SU-DHL-6 (cell line): ENCODE data around the gene PTRH1.

Experiments used
- H2AFZ ChIP-seq: fragments of 200-600 bp; sonication (generic); 2 replicates; pipeline ENCODE4 v1.6.1; 2014; ENCODE audit warnings: low read depth, mild to moderate bottlenecking, moderate library complexity, mixed read lengths, antibody characterized with exemption, low read length; ENCODE audit not compliant: severe bottlenecking
- H3F3A ChIP-seq: fragments of 200-600 bp; shearing (Covaris generic); 2 replicates; pipeline ENCODE4 v1.6.0; 2016; ENCODE audit warnings: antibody characterized with exemption, mild to moderate bottlenecking; ENCODE audit not compliant: insufficient read depth
- H3K27ac ChIP-seq: fragments of 200-600 bp; sonication (generic); 2 replicates; pipeline ENCODE4 v1.5.1; 2016; ENCODE audit warnings: low read depth, mild to moderate bottlenecking, low read length, moderate library complexity, mixed read lengths
- H3K27me3 ChIP-seq: fragments of 200-600 bp; sonication (generic), shearing (Covaris generic); 2 replicates; pipeline ENCODE4 v1.6.0; 2014; ENCODE audit warnings: mild to moderate bottlenecking, low read length
- H3K36me3 ChIP-seq: fragments of 200-600 bp; sonication (generic); 2 replicates; pipeline ENCODE4 v1.6.1; 2014; ENCODE audit warnings: mild to moderate bottlenecking, low read length, mixed read lengths
- H3K4me2 ChIP-seq: fragments of 300-600, 200-600 bp; shearing (Covaris generic), sonication (generic); 2 replicates; pipeline ENCODE4 v1.6.0; 2014; ENCODE audit warnings: low read length, low read depth, mild to moderate bottlenecking; ENCODE audit not compliant: poor library complexity, severe bottlenecking
- H3K4me3 ChIP-seq: fragments of 200-600 bp; sonication (generic); 2 replicates; pipeline ENCODE4 v1.5.1; 2014; ENCODE audit warnings: antibody characterized with exemption, low read length, mild to moderate bottlenecking, mixed read lengths; ENCODE audit not compliant: insufficient read depth, poor library complexity, severe bottlenecking
- H3K79me2 ChIP-seq: fragments of 200-600 bp; sonication (generic); 2 replicates; pipeline ENCODE4 v1.6.1; 2014; ENCODE audit warnings: mild to moderate bottlenecking, low read length, moderate library complexity; ENCODE audit not compliant: insufficient read depth
- H3K9ac ChIP-seq: fragments of 200-600 bp; sonication (generic); 2 replicates; pipeline ENCODE4 v1.7.0; 2014; ENCODE audit warnings: mild to moderate bottlenecking, low read length
- H3K9me2 ChIP-seq: fragments of 200-600 bp; sonication (generic); replicated peaks from 2 replicates; pipeline ENCODE4 v1.6.1; 2014; ENCODE audit warnings: low read length; ENCODE audit not compliant: insufficient read depth
- H3K9me3 ChIP-seq: fragments of 200-600 bp; sonication (generic); 2 replicates; pipeline ENCODE4 v1.6.1; 2014; ENCODE audit warnings: low read length, mixed read lengths; ENCODE audit not compliant: insufficient read depth
- H4K20me1 ChIP-seq: fragments of 200-600 bp; sonication (generic); 2 replicates; pipeline ENCODE4 v1.6.1; 2014; ENCODE audit warnings: low read depth, mild to moderate bottlenecking, antibody characterized with exemption, low read length, moderate library complexity, mixed read lengths
- CTCF ChIP-seq: fragments of 200-600 bp; sonication (generic); IDR thresholded peaks from one replicate; pipeline ENCODE4 v1.5.1; 2017; ENCODE audit warnings: antibody characterized with exemption, mild to moderate bottlenecking, low read length, moderate library complexity; ENCODE audit not compliant: insufficient read depth, poor library complexity, severe bottlenecking
- EZH2phosphoT487 ChIP-seq: fragments of 200-600 bp; sonication (generic), shearing (Covaris generic); conservative IDR thresholded peaks from 2 replicates; pipeline ENCODE4 v1.6.1; 2018; ENCODE audit warnings: mild to moderate bottlenecking, antibody characterized with exemption, low read length, moderate library complexity, mixed read lengths

PTRH1 gene

DNA sequence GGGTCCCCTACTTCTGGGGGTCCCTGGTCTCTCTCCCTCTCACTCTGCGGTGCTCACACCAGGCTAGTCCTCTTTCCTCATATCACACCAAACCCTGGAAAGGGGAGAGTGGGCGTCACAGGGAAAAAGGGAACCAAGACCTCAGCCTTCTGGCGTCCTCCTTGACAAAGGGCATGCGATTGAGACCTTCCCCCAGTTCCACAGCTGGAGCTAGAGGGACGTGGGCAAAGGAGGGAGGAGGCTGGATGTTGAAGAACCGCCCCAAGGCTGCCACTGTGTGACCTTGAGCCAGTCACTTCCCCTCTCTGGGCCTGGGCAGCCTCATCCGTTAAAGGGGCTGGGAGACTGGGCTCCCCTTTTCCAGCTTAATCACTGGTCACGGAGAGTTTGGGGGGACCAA, 38.2 kb upstream of the PTRH1 start:
- Histone ChIP-seq H4K20me1 (no peaks in the 10 kb centered on the region), H3K27ac (no peak overlapping the region), H3K9me2 (no peaks in the 10 kb centered on the region), H3F3A (no peaks in the 10 kb centered on the region), H3K36me3 (no peaks in the 10 kb centered on the region), H3K27me3 (no peaks in the 10 kb centered on the region), H3K79me2 (no peaks in the 10 kb centered on the region), H3K4me2 (no peak overlapping the region), H3K9me3 (no peaks in the 10 kb centered on the region), H3K4me3 (no peak overlapping the region), H3K9ac (no peak overlapping the region), H2AFZ (no peak overlapping the region)
- no peak for TF ChIP-seq EZH2phosphoT487
- no peak for TF ChIP-seq CTCF

DNA sequence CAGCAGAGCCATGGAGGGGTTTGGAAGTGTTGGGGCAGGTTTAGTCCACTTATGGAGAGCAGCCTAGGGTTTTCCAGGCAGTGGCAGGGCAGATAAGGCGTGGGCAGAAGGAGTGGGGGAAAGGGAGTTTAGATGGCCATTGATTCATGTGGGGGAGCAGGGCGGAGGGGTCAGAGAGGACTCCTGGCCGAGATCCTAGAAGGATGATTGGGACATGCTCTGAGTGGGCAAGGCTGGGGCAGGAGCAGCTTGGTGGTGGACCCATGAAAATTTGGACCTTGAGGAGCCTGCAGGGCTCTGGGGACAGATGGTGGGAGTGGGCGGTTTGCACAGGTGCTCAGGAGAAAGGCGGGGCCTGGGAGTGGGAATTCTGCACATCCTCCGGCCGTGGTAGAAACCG, 37.7 kb upstream of the PTRH1 start:
- no peaks in the 10 kb centered on the region for H3K36me3 ChIP-seq
- H2AFZ ChIP-seq: no peak overlapping the region
- H3F3A ChIP-seq: no peaks in the 10 kb centered on the region
- H3K9ac ChIP-seq: no peak overlapping the region
- TF ChIP-seq EZH2phosphoT487: no peak
- TF ChIP-seq CTCF: no peak
- no peaks in the 10 kb centered on the region for H3K9me3 ChIP-seq
- H3K27ac ChIP-seq: no peak overlapping the region
- H3K4me3 ChIP-seq: no peak overlapping the region
- H3K9me2 ChIP-seq: no peaks in the 10 kb centered on the region
- no peaks in the 10 kb centered on the region for H3K27me3 ChIP-seq
- H3K4me2 ChIP-seq: no peak overlapping the region
- H3K79me2 ChIP-seq: no peaks in the 10 kb centered on the region
- no peaks in the 10 kb centered on the region for H4K20me1 ChIP-seq

DNA sequence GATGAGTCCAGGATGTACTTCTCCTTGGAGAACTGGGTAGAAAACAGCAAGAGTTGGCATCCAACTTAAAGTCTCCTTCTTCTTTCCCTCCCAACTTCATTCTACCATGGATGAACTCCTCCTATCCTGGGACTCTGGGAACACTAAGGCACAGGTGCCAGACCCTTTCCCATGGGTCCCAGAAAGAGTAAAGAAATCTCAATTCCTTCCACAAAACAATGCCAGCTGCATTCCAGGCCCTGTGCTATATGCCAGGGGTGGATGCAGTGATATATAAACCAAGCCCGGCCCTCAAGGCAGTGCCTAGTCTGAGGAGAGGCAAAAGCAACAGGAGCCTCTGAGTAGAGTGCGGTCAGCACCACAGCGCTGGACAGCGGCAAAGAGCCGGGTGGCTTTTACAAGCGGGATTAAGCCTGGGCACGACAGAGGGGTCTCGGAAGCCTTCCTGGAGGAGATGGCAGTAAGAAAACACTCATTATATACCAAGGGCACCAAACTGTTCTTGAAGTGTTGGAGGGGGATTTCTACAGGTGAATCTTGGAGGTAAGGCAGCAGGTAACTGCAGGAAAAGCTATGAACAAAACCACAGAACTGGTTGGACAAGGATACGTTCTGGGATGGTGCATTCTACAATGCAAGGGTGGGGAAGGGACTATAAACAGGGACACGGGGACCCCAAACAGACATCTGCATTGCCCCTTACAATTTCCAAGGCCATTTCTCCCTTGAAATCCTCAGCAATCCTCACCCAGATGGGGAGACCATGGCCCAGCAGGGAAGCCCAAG, 36.0 kb upstream of the PTRH1 start:
- no peak overlapping the region for H3K4me2 ChIP-seq
- H3K9me2 ChIP-seq: no peaks in the 10 kb centered on the region
- no peaks in the 10 kb centered on the region for H3K27me3 ChIP-seq
- no peaks in the 10 kb centered on the region for H3K36me3 ChIP-seq
- H3F3A ChIP-seq: no peaks in the 10 kb centered on the region
- no peak overlapping the region for H3K27ac ChIP-seq
- H3K9me3 ChIP-seq: no peaks in the 10 kb centered on the region
- H3K9ac ChIP-seq: no peak overlapping the region
- TF ChIP-seq CTCF: no peak
- no peak for TF ChIP-seq EZH2phosphoT487
- no peak overlapping the region for H2AFZ ChIP-seq
- H3K79me2 ChIP-seq: no peaks in the 10 kb centered on the region
- H3K4me3 ChIP-seq: no peak overlapping the region
- no peaks in the 10 kb centered on the region for H4K20me1 ChIP-seq
